ENCODE measurements around the gene AAMP. TPM values are rescaled to one million over a fixed set of nuclear protein-coding genes. Genes with fewer than 3 reads are reported as not detected.

AAMP gene
- total and polyA plus RNA-seq, 2 experiments from 2014 or later, result 140 to 179 TPM

- no peaks in the 10 kb centered on the region for H3K9me3 ChIP-seq (ENCODE audit: low read depth)
- H3K4me3 ChIP-seq, result no peak overlapping the region
- H4K20me1 ChIP-seq (ENCODE audit: insufficient read depth, poor library complexity, severe bottlenecking), result peaks cover 39% of the 10 kb centered on the region
- no peak overlapping the region for H3K27ac ChIP-seq
- no peak overlapping the region for H2AFZ ChIP-seq
- H3K9me2 ChIP-seq (replicated peaks; ENCODE audit: insufficient read depth), result no peaks in the 10 kb centered on the region
- peaks cover 55% of the 10 kb centered on the region for H3K79me2 ChIP-seq
- WGBS (ENCODE audit: low lambda C conversion rate, missing lambda C conversion rate), result 95% methylated on average over 13 of the region's 14 CpGs
- no peak for DNase-seq (ENCODE audit: low spot score)
- no peak overlapping the region for H3K4me2 ChIP-seq
- TF ChIP-seq EZH2 (IDR thresholded peaks at IDR 0.05; ENCODE audit: borderline replicate concordance) (no peak), CTCF (IDR thresholded peaks at IDR 0.05; ENCODE audit: poor library complexity) (no peak), EZH2phosphoT487 (IDR thresholded peaks at IDR 0.05; ENCODE audit: low read depth, severe bottlenecking, unreplicated experiment) (no peak)
- peaks cover 29% of the 10 kb centered on the region for H3K4me1 ChIP-seq (ENCODE audit: insufficient read depth)
- H3K27me3 ChIP-seq, result no peaks in the 10 kb centered on the region
- H3K36me3 ChIP-seq (replicated peaks; ENCODE audit: insufficient read depth, low read depth), result no peaks in the 10 kb centered on the region
Measured at GRCh38 chr2:218280260-218280870, 10.4 kb upstream of the AAMP start.

- DNase-seq (ENCODE audit: low spot score), result no peak
- Histone ChIP-seq H4K20me1 (ENCODE audit: insufficient read depth, poor library complexity, severe bottlenecking) (peaks cover 25% of the 10 kb centered on the region), H3K4me2 (no peak overlapping the region), H3K79me2 (peaks cover 39% of the 10 kb centered on the region), H3K27me3 (no peaks in the 10 kb centered on the region), H3K27ac (no peak overlapping the region), H3K9me2 (replicated peaks; ENCODE audit: insufficient read depth) (no peaks in the 10 kb centered on the region), H3K9me3 (ENCODE audit: low read depth) (no peaks in the 10 kb centered on the region), H3K4me1 (ENCODE audit: insufficient read depth) (peaks cover 15% of the 10 kb centered on the region), H2AFZ (no peak overlapping the region), H3K4me3 (no peak overlapping the region), H3K36me3 (replicated peaks; ENCODE audit: insufficient read depth, low read depth) (no peaks in the 10 kb centered on the region)
- TF ChIP-seq EZH2 (IDR thresholded peaks at IDR 0.05; ENCODE audit: borderline replicate concordance), result no peak
- TF ChIP-seq CTCF (IDR thresholded peaks at IDR 0.05; ENCODE audit: poor library complexity), result no peak
- no peak for TF ChIP-seq EZH2phosphoT487 (IDR thresholded peaks at IDR 0.05; ENCODE audit: low read depth, severe bottlenecking, unreplicated experiment)
- WGBS (ENCODE audit: low lambda C conversion rate, missing lambda C conversion rate), result 94% methylated on average over 16 of the region's 16 CpGs
Measured at GRCh38 chr2:218278531-218279360, 8.8 kb upstream of the AAMP start.

- no peak overlapping the region for H3K27ac ChIP-seq
Measured at GRCh38 chr2:218277921-218278320, 8.0 kb upstream of the AAMP start.

More at GRCh38 chr2:218277921-218278320, 8.0 kb upstream of the AAMP start:
- no peak overlapping the region for H3K4me3 ChIP-seq
- DNase-seq (ENCODE audit: low spot score), result no peak
- WGBS (ENCODE audit: low lambda C conversion rate, missing lambda C conversion rate), result 93% methylated on average over 7 of the region's 7 CpGs
- peaks cover 31% of the 10 kb centered on the region for H3K79me2 ChIP-seq
- H4K20me1 ChIP-seq (ENCODE audit: insufficient read depth, poor library complexity, severe bottlenecking), result peaks cover 17% of the 10 kb centered on the region
- H3K9me2 ChIP-seq (replicated peaks; ENCODE audit: insufficient read depth), result no peaks in the 10 kb centered on the region
- H3K4me2 ChIP-seq, result no peak overlapping the region
- H2AFZ ChIP-seq, result no peak overlapping the region
- peaks cover 13% of the 10 kb centered on the region for H3K4me1 ChIP-seq (ENCODE audit: insufficient read depth)
- H3K27me3 ChIP-seq, result no peaks in the 10 kb centered on the region
- H3K9me3 ChIP-seq (ENCODE audit: low read depth), result no peaks in the 10 kb centered on the region
- TF ChIP-seq EZH2 (IDR thresholded peaks at IDR 0.05; ENCODE audit: borderline replicate concordance) (no peak), CTCF (IDR thresholded peaks at IDR 0.05; ENCODE audit: poor library complexity) (no peak), EZH2phosphoT487 (IDR thresholded peaks at IDR 0.05; ENCODE audit: low read depth, severe bottlenecking, unreplicated experiment) (no peak)
- no peaks in the 10 kb centered on the region for H3K36me3 ChIP-seq (replicated peaks; ENCODE audit: insufficient read depth, low read depth)

Data from hepatocyte (in vitro differentiated cells).